HG03521 (cell line): Measurements from ENCODE around the gene CHRM5.
A peak's percentile ranks its signal among the peaks of the same experiment; 100 is the strongest.
"Not testable (repeated sequence)": the region's sequence is repeated elsewhere in the genome, so short reads cannot be mapped to it uniquely, and the experiment has no call there.

Source experiments
- ATAC-seq: cut with Tn5 transposase; IDR thresholded peaks from one replicate; pipeline ENCODE4 v1.9.1; 2021; ENCODE audit warnings: mild to moderate bottlenecking, moderate library complexity; ENCODE audit not compliant: unreplicated experiment

Gene CHRM5

DNA sequence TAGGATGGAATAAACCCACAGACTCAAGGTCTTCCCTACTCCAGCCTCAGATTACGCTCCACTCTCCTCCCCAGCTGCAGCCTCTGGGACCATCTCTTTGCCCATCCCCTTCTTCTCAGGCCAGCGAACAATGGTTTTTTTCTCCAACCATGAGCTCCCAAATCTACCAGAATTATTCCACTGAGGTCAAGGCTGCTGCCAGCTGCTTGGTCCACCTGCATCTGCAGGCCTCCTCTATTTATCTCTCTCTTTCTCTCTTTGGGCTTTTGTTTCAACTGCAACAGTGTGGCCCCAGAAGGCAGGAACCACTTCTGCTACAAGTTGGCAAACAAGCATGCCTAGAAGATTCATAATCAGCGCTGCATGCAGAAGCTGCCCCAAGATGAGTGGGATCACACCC lies 19.1 kb downstream of the CHRM5 start:
- ATAC-seq = no peak

GRCh38 chr15:33988384-33988783 lies 20.1 kb downstream of the CHRM5 start:
- no peak for ATAC-seq

DNA sequence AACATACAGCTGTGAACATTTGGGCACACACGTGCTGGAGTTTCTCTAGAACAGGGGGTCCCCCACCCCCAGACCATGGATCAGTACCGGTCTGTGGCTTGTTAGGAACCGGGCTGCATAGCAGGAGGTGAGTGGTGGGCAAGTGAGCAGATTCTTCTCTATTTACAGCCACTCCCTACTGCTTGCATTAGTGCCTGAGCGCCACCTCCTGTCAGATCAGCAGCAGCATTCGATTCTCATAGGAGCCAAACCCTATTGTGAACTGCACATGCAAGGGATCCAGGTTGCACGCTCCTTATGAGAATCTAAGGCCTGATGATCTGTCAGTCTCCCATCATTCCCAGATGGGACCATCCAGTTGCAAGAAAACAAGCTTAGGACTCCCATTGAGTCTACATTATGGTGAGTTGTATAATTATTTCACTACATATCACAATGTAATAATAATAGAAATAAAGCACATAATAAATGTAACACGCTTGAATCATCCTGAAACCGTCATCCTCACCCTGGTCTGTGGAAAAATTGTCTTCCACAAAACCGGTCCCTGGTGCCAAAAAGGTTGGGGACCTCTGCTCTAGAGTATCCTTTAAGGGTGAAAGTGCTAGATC lies 25.8 kb downstream of the CHRM5 start:
- ATAC-seq = no peak

DNA sequence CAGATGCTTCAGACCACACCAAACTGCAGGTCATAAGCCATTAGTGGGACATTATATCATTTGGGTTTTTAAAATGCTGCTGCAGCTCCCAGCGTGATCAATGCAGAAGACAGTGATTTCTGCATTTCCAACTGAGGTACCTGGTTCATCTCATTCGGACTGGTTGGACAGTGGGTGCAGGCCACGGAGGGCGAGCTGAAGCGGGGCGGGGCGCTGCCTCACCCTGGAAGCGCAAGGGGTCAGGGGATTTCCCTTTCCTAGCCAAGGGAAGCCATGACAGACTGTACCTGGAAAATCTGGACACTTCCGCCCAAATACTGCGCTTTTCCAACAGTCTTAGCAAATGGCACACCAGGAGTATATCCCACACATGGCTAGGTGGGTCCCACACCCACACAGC lies 27.4 kb downstream of the CHRM5 start:
- not testable (repeated sequence) for ATAC-seq

DNA sequence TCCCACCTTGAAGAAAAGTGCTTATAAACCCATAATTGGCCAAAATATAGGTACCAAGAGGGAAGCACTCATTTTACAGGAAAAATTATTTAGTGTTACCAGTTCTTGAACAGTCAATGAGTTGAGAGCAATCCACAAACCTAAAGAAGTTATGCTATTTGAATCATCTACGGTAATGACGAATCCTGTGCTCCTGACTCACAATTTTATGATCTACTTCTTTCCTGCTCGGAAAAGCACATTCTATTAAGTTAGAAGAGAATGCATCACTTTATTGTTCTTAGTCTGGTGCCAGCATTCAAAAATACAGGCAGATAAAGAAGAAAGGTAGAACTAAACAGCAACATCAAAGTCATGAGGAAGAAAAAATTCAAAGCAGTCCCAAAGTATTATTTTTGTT lies 33.2 kb downstream of the CHRM5 start:
- ATAC-seq = no peak

GRCh38 chr15:34006381-34006780 lies 38.1 kb downstream of the CHRM5 start:
- no peak for ATAC-seq

- ATAC-seq = no peak
These were observed 41.4 kb downstream of the CHRM5 start for GRCh38 chr15:34009656-34010055.

GRCh38 chr15:34010921-34011320 lies 42.6 kb downstream of the CHRM5 start:
- no peak for ATAC-seq

DNA sequence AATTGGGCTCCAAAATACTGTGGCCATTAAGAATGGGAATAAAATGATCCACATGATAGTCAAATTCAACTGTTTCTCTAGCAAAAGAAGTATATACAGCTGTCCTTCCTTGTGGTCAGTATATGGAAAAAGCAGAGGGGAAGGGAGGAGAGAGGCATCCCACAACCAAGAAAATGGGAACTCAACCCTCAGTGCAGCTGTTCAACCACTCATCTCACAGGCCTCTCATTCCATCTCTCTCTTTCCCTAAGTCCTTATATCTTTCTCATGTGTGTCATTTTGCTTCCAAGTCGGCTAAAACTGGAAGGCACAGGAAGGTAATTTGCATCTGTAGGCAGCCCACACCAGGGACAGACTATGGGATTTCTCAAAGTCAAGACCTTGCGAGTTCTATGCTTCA lies 43.2 kb downstream of the CHRM5 start:
- no peak for ATAC-seq

DNA sequence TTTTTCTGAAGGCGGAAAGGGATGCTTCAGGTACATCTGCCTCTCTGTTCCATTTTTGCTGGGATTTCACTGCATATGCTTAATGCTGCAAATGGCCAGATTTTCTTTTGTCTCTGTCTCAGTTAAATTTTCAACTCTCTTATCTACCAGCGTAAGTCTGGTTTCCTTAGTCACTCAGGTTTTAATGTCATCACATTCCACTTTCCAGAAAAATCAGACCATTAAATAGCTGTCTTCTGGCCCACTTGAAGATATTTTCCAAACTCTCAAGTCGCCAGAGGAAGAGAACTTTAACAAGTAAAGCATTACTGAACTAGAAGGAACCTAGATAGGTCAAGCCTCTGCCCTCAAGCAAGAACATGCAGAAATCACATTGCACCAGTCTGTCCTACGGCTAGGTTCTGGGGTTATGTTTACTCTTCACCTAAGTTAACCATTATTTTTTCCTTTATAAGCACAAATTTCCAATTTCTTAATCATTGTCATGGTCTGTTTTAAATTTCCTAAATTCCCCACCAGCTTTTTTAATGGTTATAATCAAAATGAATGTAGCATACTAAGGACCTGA lies 44.2 kb downstream of the CHRM5 start:
- no peak for ATAC-seq

DNA sequence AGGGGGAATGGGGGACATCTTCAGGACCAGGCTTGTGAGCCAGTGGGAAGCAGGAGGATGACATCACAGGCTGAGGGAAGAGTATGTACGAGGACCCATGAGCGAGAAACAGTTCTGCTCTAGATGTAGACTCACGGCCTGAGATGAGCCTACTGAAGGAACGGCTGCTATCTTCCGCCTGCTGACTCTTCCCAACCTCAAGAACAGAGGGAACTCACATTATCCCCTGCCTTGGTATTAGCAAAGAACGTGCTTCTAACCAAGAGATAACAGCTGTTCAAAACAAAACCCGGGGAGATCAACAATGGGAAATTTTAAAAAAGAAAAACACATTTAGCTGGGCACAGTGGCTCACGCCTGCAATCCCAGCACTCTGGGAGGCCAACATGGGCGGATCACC lies 45.4 kb downstream of the CHRM5 start:
- no peak for ATAC-seq

DNA sequence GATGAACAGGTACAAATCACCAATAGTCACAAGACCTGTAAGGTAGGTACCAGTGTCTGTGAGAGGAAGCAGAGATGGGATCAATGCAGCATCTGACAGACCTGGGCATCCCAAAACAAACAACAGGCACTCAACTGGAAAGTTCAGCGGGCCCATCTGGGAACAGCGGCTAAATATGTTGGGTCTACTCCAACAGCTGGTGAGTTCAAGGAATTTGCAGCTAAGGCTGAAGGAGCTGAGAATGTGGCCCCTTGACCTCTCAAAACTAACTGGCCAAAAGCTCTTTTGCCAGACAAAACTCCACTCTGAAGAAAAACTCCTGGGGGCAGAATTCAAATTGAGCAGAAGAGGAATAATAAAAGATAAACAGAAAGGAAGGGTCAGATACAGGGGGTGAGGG lies 46.3 kb downstream of the CHRM5 start:
- no peak for ATAC-seq

GRCh38 chr15:34018021-34018645 lies 49.8 kb downstream of the CHRM5 start:
- no peak for ATAC-seq

DNA sequence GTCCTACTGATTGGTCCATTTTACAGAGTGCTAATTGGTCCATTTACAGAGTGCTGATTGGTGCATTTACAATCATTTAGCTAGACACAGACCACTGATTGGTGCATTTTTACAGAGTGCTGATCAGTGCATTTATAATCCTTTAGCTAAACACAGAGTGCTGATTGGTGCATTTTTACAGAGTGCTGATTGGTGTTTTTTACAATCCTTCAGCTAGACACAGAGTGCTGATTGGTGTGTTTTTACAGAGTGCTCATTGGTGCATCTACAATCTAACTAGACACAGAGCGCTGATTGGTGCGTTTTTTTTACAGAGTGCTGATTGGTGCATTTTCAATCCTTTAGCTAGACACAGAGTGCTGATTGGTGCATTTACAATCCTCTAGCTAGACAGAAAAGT lies 50.4 kb downstream of the CHRM5 start:
- ATAC-seq = not testable (repeated sequence)

- ATAC-seq = no peak
These were observed 51.2 kb downstream of the CHRM5 start for GRCh38 chr15:34019369-34019990.

DNA sequence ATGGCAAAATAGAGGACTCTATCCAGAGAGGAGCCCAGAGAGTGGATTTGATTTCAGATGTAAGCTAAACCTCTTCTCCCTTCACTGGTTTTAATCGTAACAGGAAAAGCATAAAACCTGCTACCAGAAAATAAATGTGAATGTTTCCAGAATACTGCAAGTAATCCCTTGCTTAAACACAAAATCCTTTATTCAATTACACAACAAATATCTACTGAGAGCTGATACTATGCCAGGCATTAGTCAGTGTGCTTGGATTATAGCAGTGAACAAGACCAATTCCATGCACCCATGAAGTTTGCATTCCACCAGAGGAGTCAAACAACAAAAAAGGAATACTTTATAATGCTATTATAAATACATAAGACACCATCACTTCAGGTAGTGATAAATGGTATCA lies 55.6 kb downstream of the CHRM5 start:
- no peak for ATAC-seq

- no peak for ATAC-seq
These were observed 57.0 kb downstream of the CHRM5 start for GRCh38 chr15:34025252-34025651.

DNA sequence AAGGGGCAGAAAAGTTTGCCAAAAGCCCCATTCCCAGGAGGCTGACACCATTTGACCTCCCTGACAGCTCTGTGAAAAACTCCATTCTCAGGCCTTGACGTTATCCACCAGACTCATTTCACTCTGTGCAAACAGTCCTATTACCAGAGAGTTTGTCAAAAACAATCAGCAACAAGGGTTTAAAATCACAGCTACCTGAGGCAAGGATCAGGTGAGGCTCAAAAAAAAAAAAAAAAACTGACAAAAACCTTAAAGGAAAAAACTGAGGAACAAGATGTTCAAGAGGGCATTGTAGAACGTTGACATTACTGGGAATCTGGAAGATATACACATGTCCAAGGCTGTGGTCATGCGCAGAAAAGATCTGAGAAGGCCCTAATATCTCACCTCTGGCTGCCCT lies 59.3 kb downstream of the CHRM5 start:
- no peak for ATAC-seq

- ATAC-seq = no peak
These were observed 63.9 kb downstream of the CHRM5 start for GRCh38 chr15:34031987-34032760.

GRCh38 chr15:34038023-34038870 lies 70.0 kb downstream of the CHRM5 start:
- ATAC-seq = peak; percentile 64
